ENCODE data around the gene TCEA3. TPM values are rescaled to one million over a fixed set of nuclear protein-coding genes. Genes with fewer than 3 reads are reported as not detected.

Gene TCEA3
- total and polyA plus RNA-seq, 2 experiments from 2014 or later: not detected

DNA sequence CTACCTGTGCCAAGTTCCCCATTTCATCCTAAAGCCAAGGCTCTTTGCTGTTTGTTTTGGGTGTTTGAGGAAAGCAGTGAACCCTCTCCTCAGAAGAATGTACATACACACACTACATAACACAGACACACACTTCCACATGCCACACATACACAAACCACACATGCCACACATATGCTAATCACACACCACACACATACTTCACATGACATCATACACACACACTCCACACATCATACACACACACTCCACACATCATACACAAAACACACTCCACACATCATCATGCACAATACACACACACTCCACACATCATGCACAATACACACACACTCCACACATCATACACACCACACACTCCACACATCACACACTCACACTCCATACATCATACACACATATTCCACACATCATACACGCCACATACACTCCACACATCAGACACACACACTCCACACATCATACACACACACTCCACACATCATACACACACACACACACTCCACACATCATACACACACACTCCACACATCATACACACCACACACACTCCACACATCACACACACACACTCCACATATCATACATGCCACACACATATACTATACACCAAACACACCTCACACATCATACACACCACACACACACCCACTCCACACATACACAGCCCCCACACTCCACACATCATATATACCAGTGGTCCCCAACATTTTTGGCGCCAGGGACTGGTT, 32.3 kb downstream of the TCEA3 start:
- H3K36me3 ChIP-seq (ENCODE audit: insufficient read depth): no peaks in the 10 kb centered on the region
- H3K4me3 Mint-ChIP-seq: no peak overlapping the region
- no peak for TF ChIP-seq EZH2 (IDR thresholded peaks at IDR 0.05; ENCODE audit: low read depth, unreplicated experiment)
- TF ChIP-seq, protein P1, sequence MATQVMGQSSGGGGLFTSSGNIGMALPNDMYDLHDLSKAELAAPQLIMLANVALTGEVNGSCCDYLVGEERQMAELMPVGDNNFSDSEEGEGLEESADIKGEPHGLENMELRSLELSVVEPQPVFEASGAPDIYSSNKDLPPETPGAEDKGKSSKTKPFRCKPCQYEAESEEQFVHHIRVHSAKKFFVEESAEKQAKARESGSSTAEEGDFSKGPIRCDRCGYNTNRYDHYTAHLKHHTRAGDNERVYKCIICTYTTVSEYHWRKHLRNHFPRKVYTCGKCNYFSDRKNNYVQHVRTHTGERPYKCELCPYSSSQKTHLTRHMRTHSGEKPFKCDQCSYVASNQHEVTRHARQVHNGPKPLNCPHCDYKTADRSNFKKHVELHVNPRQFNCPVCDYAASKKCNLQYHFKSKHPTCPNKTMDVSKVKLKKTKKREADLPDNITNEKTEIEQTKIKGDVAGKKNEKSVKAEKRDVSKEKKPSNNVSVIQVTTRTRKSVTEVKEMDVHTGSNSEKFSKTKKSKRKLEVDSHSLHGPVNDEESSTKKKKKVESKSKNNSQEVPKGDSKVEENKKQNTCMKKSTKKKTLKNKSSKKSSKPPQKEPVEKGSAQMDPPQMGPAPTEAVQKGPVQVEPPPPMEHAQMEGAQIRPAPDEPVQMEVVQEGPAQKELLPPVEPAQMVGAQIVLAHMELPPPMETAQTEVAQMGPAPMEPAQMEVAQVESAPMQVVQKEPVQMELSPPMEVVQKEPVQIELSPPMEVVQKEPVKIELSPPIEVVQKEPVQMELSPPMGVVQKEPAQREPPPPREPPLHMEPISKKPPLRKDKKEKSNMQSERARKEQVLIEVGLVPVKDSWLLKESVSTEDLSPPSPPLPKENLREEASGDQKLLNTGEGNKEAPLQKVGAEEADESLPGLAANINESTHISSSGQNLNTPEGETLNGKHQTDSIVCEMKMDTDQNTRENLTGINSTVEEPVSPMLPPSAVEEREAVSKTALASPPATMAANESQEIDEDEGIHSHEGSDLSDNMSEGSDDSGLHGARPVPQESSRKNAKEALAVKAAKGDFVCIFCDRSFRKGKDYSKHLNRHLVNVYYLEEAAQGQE (IDR thresholded peaks at IDR 0.05; ENCODE audit: unreplicated experiment): no peak
- TF ChIP-seq ZNF462 (CRISPR knock-in tag; IDR thresholded peaks at IDR 0.05): no peak
- TF ChIP-seq POLR2AphosphoS5 (IDR thresholded peaks at IDR 0.05; ENCODE audit: low read depth): no peak
- no peak for TF ChIP-seq NANOG (IDR thresholded peaks at IDR 0.05; ENCODE audit: borderline replicate concordance)
- no peak for TF ChIP-seq ZNF331 (CRISPR knock-in tag; IDR thresholded peaks at IDR 0.05; ENCODE audit: low read depth)
- no peak for TF ChIP-seq CTCF (conservative IDR thresholded peaks at IDR 0.05; ENCODE audit: low read depth in 2 of 2)
- H3K79me2 ChIP-seq (replicated peaks; ENCODE audit: insufficient read depth): no peaks in the 10 kb centered on the region
- H3K9me2 ChIP-seq (ENCODE audit: insufficient read depth): no peaks in the 10 kb centered on the region
- H3K27ac Mint-ChIP-seq: no peak overlapping the region
- H3K36me3 Mint-ChIP-seq (ENCODE audit: low read depth): no peaks in the 10 kb centered on the region
- H3K4me3 ChIP-seq: no peak overlapping the region
- H3K9me3 Mint-ChIP-seq: peaks cover 5% of the 10 kb centered on the region; the same call in 1 of the 3 replicates
- no peaks in the 10 kb centered on the region; the same call in 1 of the 2 replicates for H4K20me1 ChIP-seq (replicated peaks; ENCODE audit: insufficient read depth)
- H3K4me1 ChIP-seq (ENCODE audit: insufficient read depth): peaks cover 14% of the 10 kb centered on the region
- H3K27me3 ChIP-seq (ENCODE audit: insufficient read depth): peaks cover 88% of the 10 kb centered on the region
- no peak overlapping the region for H3K27ac ChIP-seq (ENCODE audit: low read depth)
- H2AFZ ChIP-seq: no peak overlapping the region
- no peak for ATAC-seq
- no peak for DNase-seq (ENCODE audit: low spot score)
- no peak overlapping the region for H3K4me2 ChIP-seq
- peaks cover 54% of the 10 kb centered on the region for H3K27me3 Mint-ChIP-seq (ENCODE audit: insufficient read depth, low read depth, poor library complexity)
- H3F3A ChIP-seq (replicated peaks; ENCODE audit: low read depth): 0 out of 2 replicates have a peak, but pooled peaks cover 7% of the 10 kb centered on the region
- peaks cover 22% of the 10 kb centered on the region for H3K4me1 Mint-ChIP-seq
